ENCODE measurements around the gene ERCC2. TPM values are rescaled to one million over a fixed set of nuclear protein-coding genes. Genes with fewer than 3 reads are reported as not detected.

ERCC2 gene
- polyA plus RNA-seq, 1 donor (not counting 4 experiments of a cell fraction or from before 2014, with no cell fraction given), result 27.6 TPM

DNA sequence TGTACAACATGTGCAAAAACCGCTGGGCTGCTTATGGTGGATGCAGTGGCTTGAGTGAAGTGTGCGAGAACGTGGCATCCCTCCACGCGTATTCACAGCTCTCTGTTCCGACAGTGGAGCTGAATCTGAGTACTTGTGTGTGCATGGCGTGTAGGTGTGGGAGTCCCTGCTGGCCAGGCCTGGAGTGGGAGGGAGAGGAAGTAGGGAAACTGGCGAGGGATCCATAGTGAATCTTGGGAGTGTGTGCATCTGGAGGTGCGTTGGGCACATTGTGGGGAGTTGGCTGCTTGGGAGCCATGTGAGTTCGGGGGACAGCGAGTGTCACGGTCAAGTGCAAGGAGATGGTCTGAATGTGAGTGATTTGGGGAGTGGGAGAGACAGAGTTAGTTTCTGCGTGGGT, 27.5 kb downstream of the ERCC2 start:
- TF ChIP-seq EZH2 (IDR thresholded peaks at IDR 0.05; ENCODE audit: low read length), result no peak
- TF ChIP-seq, protein P1, sequence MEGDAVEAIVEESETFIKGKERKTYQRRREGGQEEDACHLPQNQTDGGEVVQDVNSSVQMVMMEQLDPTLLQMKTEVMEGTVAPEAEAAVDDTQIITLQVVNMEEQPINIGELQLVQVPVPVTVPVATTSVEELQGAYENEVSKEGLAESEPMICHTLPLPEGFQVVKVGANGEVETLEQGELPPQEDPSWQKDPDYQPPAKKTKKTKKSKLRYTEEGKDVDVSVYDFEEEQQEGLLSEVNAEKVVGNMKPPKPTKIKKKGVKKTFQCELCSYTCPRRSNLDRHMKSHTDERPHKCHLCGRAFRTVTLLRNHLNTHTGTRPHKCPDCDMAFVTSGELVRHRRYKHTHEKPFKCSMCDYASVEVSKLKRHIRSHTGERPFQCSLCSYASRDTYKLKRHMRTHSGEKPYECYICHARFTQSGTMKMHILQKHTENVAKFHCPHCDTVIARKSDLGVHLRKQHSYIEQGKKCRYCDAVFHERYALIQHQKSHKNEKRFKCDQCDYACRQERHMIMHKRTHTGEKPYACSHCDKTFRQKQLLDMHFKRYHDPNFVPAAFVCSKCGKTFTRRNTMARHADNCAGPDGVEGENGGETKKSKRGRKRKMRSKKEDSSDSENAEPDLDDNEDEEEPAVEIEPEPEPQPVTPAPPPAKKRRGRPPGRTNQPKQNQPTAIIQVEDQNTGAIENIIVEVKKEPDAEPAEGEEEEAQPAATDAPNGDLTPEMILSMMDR (optimal IDR thresholded peaks at IDR 0.05 in 1 of 3, IDR thresholded peaks at IDR 0.05 in 1 of 3, conservative IDR thresholded peaks at IDR 0.05 in 1 of 3; ENCODE audit: extremely low read depth in 1 of 3, insufficient read depth in 2 of 3, low read length in 3 of 3), result no peak
- Histone ChIP-seq H3K36me3 (ENCODE audit: control insufficient read depth in 2 of 2, extremely low read depth in 1 of 2, insufficient read depth in 2 of 2, low read length in 2 of 2) (peaks cover 0 to 4% of the 10 kb centered on the region in 2 experiments), H3K4me2 (ENCODE audit: control insufficient read depth, extremely low read depth, insufficient read depth, low read depth, low read length) (no peak overlapping the region), H2AFZ (ENCODE audit: control insufficient read depth, low read length) (no peak overlapping the region), H4K20me1 (ENCODE audit: control insufficient read depth, extremely low read depth, insufficient read depth, low read length) (no peaks in the 10 kb centered on the region), H3K27ac (ENCODE audit: control insufficient read depth, insufficient read depth, low read length) (no peak overlapping the region), H3K9ac (ENCODE audit: control insufficient read depth, extremely low read depth, insufficient read depth, low read length) (no peak overlapping the region), H3K79me2 (ENCODE audit: control insufficient read depth, insufficient read depth, low read length) (peaks cover 18% of the 10 kb centered on the region), H3K9me1 (ENCODE audit: control insufficient read depth, extremely low read depth, insufficient read depth, low read length) (no peaks in the 10 kb centered on the region), H3K4me1 (ENCODE audit: control insufficient read depth, extremely low read depth, insufficient read depth, low read length) (peaks cover 25% of the 10 kb centered on the region), H3K9me3 (ENCODE audit: control insufficient read depth, low read depth, low read length) (no peaks in the 10 kb centered on the region), H3K27me3 (ENCODE audit: control insufficient read depth, extremely low read depth, insufficient read depth, low read length) (no peaks in the 10 kb centered on the region), H3K4me3 (ENCODE audit: control insufficient read depth in 2 of 3, extremely low read depth in 1 of 3, insufficient read depth in 2 of 3, low read depth in 1 of 3, low read length in 3 of 3) (no peak overlapping the region)
- dilution Hi-C loops (cut with MboI; ENCODE audit: extremely low pct_ligation_motif_present, low sequenced_read_pairs), result no loop called here
- FAIRE-seq, result no peak
- DNase-seq (ENCODE audit: low read depth, low spot score), result no peak

- DNase-seq (ENCODE audit: low read depth, low spot score) (no peak), FAIRE-seq (peak; percentile 87)
- Histone ChIP-seq H3K4me2 (ENCODE audit: control insufficient read depth, extremely low read depth, insufficient read depth, low read depth, low read length) (peak overlapping the region; percentile 99), H2AFZ (ENCODE audit: control insufficient read depth, low read length) (peak overlapping the region; percentile 83), H3K27me3 (ENCODE audit: control insufficient read depth, extremely low read depth, insufficient read depth, low read length) (no peaks in the 10 kb centered on the region), H3K9me1 (ENCODE audit: control insufficient read depth, extremely low read depth, insufficient read depth, low read length) (no peaks in the 10 kb centered on the region), H3K4me3 (ENCODE audit: control insufficient read depth in 2 of 3, extremely low read depth in 1 of 3, insufficient read depth in 2 of 3, low read depth in 1 of 3, low read length in 3 of 3) (peak overlapping the region; percentile 82 to 98 (median 83)), H3K9ac (ENCODE audit: control insufficient read depth, extremely low read depth, insufficient read depth, low read length) (peak overlapping the region; percentile 86), H3K27ac (ENCODE audit: control insufficient read depth, insufficient read depth, low read length) (peak overlapping the region; percentile 52), H4K20me1 (ENCODE audit: control insufficient read depth, extremely low read depth, insufficient read depth, low read length) (no peaks in the 10 kb centered on the region), H3K36me3 (ENCODE audit: control insufficient read depth in 2 of 2, extremely low read depth in 1 of 2, insufficient read depth in 2 of 2, low read length in 2 of 2) (no peaks in the 10 kb centered on the region), H3K9me3 (ENCODE audit: control insufficient read depth, low read depth, low read length) (no peaks in the 10 kb centered on the region), H3K4me1 (ENCODE audit: control insufficient read depth, extremely low read depth, insufficient read depth, low read length) (peaks cover 25% of the 10 kb centered on the region), H3K79me2 (ENCODE audit: control insufficient read depth, insufficient read depth, low read length) (peaks cover 18% of the 10 kb centered on the region)
- TF ChIP-seq EZH2 (IDR thresholded peaks at IDR 0.05; ENCODE audit: low read length), result no peak
- TF ChIP-seq, protein P1 (optimal IDR thresholded peaks at IDR 0.05 in 1 of 3, IDR thresholded peaks at IDR 0.05 in 1 of 3, conservative IDR thresholded peaks at IDR 0.05 in 1 of 3; ENCODE audit: extremely low read depth in 1 of 3, insufficient read depth in 2 of 3, low read length in 3 of 3), result no peak
- dilution Hi-C loops (cut with MboI; ENCODE audit: extremely low pct_ligation_motif_present, low sequenced_read_pairs), result no loop called here
Observed at GRCh38 chr19:45340899-45341453, 29.4 kb downstream of the ERCC2 start.

Data from keratinocyte (primary cell).